ENCODE data around the gene TRIM26.
"Not testable (repeated sequence)": the region's sequence is repeated elsewhere in the genome, so short reads cannot be mapped to it uniquely, and the experiment has no call there.

The TRIM26 gene

DNA sequence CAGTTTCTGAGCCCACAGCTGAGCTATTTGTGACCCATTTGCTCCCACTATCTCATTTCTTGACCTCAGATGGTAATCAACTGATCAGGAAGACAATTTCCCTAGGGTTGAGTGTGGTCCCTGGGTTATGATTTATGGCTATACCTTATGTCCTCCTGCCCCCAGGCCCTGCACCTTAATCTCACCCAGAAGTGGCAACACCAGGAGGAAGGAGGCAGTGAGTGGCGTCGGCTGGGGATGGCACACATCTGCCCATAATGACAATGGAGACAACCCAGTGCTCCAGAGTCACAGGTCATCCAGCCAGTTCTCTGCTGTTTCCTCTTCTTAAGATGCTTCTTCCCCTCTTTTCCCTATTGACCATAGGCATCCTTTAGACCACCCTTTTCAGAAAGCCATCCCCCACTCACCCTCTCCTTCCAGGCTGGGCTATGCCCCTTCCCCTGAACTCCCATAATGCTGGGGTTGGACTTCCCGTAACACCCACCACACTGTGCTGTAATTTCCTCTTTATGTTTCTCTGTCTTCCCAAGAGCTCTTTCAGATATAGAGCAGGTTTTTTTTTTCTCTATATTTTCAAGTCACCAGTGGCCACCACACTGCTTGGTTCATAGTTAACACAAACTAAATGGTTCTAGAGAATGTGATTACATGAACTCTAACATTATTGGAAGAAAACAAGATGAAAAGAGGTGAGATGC lies 60.1 kb downstream of the TRIM26 start:
- no peak for DNase-seq

DNA sequence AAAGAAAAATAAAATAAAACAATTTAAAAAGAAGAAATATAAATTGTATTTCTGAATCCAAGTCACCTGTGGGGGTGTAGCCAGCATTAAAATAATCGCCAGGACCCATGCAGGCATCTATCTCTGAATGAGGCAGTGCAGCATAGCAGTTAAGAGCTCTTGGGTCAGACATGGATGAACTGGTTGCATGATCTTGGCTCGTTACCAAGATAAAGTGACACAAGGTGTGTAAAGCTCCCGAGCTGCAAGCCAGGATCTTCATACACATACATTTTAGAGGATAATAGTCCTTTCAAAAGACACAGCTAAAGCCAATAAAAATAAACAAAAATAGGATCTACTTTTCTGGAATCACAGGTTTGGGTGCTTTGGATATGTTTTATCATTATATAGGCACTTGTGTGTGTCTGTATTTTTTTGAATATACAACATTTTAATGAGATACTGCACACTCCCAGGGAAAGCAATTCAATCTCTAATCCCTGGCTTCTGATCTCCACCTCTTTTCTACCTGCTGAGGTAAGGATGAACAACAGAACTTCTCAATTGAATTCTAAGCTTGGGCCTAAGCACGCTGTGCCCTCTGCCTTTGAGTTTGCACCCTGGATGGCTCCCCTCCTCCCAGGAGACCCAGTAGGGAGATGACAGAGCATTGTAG lies 61.1 kb downstream of the TRIM26 start:
- DNase-seq: no peak

DNA sequence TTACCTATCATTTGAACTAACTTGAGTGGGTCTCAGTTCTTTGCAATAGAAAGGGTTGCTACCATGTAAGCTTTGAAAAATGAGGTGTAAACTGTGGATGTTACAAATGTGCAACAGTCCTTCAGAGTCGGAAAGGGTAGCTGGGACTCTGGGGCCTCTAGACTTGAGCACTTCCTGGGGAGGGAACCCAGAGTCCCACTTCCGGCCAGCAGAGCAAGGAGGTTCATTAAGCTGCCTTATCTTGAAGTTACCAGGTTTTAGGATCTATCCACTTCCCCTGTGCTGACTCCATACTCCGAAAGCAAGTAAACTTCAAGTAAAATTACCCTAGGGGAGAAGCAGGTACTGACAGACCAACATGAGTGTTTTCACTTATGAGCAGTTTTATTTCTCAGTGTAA lies 61.6 kb downstream of the TRIM26 start:
- no peak for DNase-seq

- DNase-seq: no peak
Observed at GRCh38 chr6:30150671-30151395, 62.4 kb downstream of the TRIM26 start.

DNA sequence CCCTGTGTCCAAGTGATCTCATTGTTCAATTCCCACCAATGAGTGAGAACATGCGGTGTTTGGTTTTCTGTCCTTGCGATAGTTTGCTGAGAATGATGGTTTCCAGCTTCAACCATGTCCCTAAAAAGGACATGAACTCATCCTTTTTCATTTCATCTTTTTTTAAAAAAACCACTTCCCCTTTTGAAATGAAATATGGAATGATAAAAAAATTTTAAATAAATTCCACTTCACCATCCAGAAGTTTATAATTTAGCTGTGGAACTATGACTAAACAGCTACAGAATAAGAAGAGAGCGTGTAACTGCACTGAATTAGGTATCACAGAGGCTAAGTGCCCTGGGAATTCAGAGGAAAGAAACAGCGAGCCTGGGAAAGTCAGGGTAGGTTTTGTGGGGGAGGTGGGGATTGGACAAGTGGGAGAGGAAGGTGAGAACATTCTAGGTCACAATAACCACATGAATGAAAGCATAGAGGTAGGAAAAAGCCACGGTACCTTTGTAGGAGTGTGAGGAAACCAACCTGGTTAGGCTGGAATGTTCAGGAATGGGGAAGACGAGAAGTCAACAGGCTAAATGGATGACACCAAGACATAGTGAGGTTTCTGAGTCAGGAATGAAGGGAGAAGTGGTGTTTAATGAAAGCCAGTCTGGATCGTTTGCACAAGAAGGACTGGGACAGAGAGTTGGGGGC lies 63.2 kb downstream of the TRIM26 start:
- no peak for DNase-seq

- no peak for DNase-seq
Observed at GRCh38 chr6:30149234-30149633, 64.0 kb downstream of the TRIM26 start.

DNA sequence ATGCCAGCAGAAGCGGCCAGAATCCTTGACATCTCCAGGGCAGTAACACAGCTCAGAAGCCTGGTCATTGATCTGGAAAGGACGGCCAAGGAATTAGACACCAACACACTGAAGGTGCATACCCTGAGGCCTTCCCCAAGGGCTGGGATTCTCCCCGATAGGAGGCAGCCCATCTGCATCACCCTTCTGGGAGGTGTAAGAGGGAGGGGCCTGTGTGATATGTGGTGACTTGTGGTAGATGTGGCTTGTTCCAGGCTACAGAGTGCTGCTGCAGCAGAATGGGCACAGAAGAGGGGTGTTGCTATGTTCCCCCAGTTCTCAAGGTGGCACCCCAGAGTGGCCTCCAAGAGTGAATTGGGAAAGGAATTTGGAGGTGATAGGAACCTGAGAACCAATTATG lies 66.1 kb downstream of the TRIM26 start:
- DNase-seq: no peak

DNA sequence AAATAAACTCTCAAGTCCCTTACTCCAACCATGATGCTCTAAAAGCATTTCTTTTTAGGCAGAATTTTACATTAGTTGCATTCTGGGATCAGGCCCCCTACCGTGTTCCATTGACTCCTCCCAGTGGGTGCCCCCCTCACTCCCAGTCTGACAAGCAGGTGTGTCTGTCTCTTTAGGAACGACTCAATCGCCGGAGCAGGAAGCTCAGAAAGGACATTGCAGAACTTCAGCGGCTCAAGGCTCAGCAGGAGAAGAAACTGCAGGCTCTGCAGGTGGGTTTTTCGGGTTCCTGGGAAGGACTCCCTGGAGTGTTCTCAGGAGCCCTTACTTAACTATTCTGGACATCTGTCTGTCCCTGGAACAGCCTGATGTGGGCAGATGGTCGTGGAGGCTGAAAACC lies 67.4 kb downstream of the TRIM26 start:
- DNase-seq: no peak

- no peak for DNase-seq
Observed at GRCh38 chr6:30144811-30145210, 68.4 kb downstream of the TRIM26 start.

DNA sequence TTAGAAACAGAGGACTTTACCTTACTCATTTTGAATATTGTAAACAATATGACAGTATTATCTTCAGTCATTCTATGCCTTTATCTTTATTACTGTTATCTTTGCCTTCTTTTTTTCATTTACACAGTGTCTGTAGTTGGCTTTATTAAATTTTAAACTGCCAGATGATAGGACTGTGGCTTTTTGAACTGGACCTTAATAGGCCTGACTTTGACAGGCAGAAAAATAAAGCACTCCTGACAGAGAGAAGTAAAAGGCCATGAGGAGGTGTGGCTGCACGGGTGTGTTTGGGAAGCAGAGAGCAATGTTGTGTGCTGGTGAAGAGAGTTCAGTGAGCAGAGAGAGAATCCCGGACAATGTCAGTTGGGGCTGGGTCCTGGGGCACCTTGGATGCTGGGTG lies 69.4 kb downstream of the TRIM26 start:
- DNase-seq: no peak

DNA sequence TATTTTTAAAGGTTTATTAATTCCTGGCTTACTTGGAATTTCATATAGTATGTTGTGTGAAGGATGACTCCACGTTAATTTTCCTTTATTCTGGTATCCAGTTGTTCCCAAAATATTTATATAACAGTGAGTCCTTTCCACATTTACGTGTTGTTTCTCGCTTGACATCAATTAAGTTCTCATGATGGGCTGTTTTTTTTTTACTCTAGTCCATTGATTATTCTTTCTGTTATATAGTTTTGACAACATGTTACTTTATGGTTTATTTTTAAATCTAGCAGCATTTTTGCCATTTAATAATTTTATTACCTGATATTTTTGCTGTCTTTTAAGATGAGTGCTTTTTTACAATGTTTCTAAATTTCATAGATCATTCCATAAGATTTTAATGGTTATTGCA lies 70.5 kb downstream of the TRIM26 start:
- no peak for DNase-seq

GRCh38 chr6:30140240-30140639 lies 73.0 kb downstream of the TRIM26 start:
- not testable (repeated sequence) for DNase-seq

DNA sequence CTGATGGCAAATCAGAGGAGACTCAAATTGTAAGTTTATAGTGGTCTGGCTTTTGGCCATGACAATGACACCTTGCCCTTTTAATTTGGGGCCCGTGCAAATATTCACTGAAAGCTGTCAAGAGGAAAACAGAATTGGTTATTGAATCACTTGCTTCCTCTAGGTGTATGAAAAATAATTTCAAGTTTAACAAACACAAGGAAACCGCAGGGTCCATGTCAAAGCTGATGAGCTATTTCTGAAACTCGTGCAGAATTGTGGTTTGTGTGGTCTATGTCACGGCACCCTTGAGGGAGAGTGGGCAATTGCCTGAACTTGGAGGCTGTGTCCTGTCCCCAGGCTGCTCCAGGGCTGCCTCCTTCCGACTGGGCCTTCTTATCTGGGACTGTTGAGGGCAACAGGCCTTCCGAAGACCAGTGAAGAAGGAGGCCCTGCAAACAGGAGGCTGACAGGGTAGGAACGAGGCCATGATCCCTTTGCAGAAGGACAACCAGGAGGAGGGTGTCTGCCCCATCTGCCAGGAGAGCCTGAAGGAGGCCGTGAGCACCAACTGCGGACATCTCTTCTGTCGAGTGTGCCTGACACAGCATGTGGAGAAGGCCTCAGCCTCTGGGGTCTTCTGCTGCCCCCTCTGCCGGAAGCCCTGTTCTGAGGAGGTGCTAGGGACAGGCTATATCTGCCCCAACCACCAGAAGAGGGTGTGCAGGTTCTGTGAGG lies 76.5 kb downstream of the TRIM26 start:
- no peak for DNase-seq

- no peak for DNase-seq
Observed at GRCh38 chr6:30135757-30136156, 77.4 kb downstream of the TRIM26 start, which contains the start of gene TRIM40. Gene TRIM40, plus strand, starts transcription at chr6:30136140. Its CDS starts 897 bp downstream, at chr6:30137037.

GRCh38 chr6:30135147-30135546 lies 78.1 kb downstream of the TRIM26 start:
- DNase-seq: no peak
